ENCODE data around the gene DENND1C.

- no peak for TF ChIP-seq HDAC6 (IDR thresholded peaks at IDR 0.05; ENCODE audit: low read depth, low read length)
- TF ChIP-seq RBBP5 (IDR thresholded peaks at IDR 0.05; ENCODE audit: borderline replicate concordance, low read depth, low read length) = no peak
- no peak for TF ChIP-seq CEBPB (IDR thresholded peaks at IDR 0.05; ENCODE audit: low read depth, low read length)
- TF ChIP-seq POLR2A (IDR thresholded peaks at IDR 0.05; ENCODE audit: control extremely low read depth in 1 of 2, low read depth in 2 of 2, low read length in 2 of 2) = no peak
- TF ChIP-seq CTCF (IDR thresholded peaks at IDR 0.05; ENCODE audit: control extremely low read depth in 1 of 3, insufficient read depth in 1 of 3, low read depth in 1 of 3, low read length in 3 of 3) = no peak
- no peak for TF ChIP-seq TAF1 (IDR thresholded peaks at IDR 0.05; ENCODE audit: low read depth, low read length)
- TF ChIP-seq SIN3A (conservative IDR thresholded peaks at IDR 0.05 in 1 of 2, IDR thresholded peaks at IDR 0.05 in 1 of 2; ENCODE audit: low read depth in 1 of 2, low read length in 2 of 2) = no peak
- no peak for TF ChIP-seq JUN (IDR thresholded peaks at IDR 0.05; ENCODE audit: low read depth, low read length)
- TF ChIP-seq SUZ12 (IDR thresholded peaks at IDR 0.05; ENCODE audit: low read length) = no peak
- TF ChIP-seq ATF3 (IDR thresholded peaks at IDR 0.05; ENCODE audit: insufficient read depth, low read depth, low read length) = no peak
- no peak for TF ChIP-seq EZH2 (IDR thresholded peaks at IDR 0.05; ENCODE audit: low read depth, low read length, severe bottlenecking)
- no peak for TF ChIP-seq NRF1 (IDR thresholded peaks at IDR 0.05; ENCODE audit: low read depth, low read length)
- TF ChIP-seq ATF2 (IDR thresholded peaks at IDR 0.05; ENCODE audit: low read length) = no peak
- no peak for TF ChIP-seq POLR2AphosphoS5 (IDR thresholded peaks at IDR 0.05; ENCODE audit: low read depth, low read length)
These were observed 19.5 kb upstream of the DENND1C start for GRCh38 chr19:6500837-6501739.
